ENCODE measurements around the gene JADE2.
"Not testable (repeated sequence)": the region's sequence is repeated elsewhere in the genome, so short reads cannot be mapped to it uniquely, and the experiment has no call there.

JADE2 gene

DNA sequence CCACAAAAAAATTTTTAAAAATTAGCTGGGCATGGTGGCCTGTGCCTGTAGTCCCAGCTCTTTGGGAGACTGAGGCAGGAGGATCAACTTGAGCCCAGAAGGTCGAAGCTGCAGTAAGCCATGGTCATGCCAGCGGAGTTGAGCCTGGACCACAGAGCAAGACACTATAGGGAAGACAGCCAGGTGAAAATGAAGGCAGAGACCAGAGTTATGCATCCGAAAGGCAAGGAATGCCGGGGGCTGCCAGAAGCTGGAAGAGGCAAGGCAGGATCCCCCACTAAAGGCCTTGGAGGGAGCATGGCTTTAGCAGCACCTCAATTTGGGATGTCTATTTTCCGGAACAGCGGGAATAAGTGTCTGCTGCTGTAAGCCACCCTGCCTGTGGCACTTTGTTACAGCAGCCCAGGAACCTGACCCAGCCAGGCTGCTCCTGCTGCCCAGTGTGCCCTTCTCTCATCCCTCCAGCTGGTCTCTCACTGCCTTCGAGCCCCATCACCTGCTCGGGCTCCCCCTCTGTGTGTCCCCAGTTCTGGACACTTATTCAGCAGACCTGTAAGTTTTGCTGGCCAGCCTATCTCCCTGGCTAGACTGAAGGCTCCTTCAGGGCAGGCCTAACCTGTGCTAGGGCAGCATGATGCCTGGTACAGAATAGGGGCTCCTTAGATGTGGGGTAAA is 16.8 kb upstream of the JADE2 start:
- no peak for DNase-seq

GRCh38 chr5:134509308-134510040 is 16.0 kb upstream of the JADE2 start:
- DNase-seq, result no peak

DNA sequence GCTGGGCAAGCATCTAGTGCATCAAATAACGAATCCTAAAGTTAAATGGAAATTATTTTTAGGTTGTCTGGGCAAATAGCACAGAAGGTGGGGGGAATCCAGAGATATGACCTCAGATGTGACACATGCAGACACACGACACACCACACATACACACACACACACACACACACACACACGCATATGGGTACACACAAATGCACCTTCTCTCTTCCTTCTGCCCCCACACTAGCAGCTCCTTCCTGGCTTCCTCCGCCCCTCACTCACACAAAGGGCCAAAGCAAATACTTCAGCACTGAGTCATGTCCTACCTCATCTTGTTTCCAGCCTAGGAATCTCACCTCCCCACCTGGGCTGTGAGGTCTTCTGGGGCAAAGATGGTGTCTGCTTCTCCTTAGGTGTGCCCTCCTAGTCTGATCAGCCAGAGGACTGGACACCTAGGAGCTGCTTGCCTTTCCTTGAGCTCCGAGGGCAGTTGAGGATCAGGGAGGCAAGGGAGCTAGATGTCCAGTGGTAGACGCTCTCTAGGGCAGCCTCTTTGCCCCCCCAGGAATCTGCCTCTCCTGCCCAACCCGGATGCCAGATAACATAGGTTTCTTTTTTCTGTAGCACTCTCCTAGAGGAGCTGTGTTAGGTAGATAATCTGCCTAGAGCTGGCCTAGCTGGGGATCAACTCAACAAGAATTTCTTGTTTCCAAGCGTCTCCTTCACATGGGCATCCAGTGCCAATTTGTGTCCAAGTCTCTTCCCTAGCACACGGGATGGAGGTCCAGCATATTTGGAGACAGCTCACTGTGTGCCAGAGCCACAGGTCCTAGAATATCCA is 14.3 kb upstream of the JADE2 start:
- peak; percentile 49 to 54 for DNase-seq

DNA sequence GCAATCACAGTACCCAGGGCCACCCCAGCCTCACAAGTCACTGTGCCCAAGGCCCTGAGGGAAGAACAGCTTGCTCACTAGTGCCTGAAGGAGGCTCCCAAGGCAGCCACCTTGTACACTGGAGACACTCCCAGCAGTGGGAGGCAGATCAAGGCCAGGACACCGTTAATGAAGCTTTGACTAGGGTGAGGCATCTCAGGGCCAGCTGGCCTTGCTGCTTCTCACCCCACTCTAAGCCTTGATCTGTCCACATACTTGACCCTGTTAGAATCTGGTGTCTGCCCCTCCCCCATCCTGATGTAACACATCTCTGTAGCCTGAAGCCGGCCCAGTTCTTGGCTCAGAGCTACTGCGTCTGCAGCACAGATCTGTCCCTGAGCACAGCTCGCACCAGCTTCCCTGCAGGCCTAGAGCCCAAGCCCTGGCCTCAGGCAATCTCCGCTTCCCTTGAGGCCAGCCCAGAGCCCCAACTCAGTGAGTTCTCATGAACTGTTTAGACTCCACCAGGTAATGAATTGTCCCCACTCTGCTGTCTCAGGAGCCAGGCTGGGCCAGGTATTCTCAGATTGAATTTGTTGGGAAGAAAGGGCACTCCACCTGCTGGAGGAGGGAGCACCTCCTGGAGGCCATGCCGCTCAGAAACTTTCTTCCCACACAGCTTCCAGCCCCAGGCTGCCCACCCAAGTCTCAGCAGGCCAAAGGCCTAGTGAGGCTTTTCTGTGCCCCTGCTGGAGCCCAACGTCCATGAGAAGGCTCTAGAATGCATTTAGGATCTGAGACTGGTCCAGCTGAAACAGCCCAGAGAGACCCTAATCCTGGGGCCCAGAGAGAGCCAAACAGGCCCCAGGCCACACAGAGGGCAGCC is 13.4 kb upstream of the JADE2 start:
- no peak for DNase-seq

DNA sequence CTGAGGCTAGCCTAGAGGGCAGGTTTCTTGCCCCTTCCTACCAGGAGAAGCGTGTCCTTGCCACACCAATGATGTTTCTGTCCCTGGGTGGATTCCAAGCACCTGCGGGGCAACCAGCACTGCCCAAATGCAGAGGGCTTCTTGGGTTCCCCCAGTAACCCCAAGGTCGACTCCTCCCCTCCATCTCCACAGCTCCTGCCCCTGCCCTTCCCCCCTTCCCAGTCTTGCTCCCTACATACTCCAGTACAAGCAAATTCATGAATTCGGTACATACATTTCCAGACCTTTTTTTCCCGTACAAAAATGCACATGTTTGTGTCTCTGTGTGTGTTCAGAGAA is 12.8 kb upstream of the JADE2 start:
- no peak for DNase-seq

DNA sequence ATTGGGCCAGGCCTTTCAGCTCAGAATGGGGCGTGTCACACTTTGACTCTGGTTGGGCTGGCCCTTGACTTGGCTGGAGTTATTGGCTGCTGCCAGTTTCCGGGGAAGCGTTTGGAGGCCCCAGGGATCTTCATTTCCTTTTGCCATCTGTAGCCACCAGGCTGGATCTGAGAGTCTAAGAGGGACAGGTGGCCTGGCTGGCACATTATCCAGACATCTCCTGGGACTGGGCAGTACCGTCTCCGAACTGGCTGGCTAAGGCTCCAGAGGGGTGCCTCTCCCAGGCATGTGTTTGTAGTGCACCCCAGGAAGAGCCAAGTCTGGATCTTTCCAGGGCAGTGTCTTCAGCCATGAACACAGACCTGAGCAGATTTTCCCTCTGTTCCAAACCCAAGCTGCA is 9.7 kb upstream of the JADE2 start:
- DNase-seq, result no peak

DNA sequence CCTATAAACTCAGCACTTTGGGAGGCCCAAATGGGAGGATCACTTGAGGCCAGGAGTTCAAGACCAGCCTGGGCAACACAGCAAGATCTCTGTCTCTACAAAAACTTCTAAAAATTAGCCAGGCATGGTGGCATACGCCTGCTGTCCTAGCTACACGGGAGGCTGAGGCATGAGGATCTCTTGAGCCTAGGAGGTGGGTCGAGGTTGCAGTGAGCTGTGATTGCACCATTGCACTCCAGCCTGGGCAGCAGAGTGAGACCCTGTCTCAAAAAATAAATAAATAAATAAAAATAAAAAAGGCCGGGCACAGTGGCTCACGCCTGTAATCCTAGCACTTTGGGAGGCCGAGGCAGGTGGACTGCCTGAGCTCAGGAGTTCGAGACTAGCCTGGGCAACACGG is 8.5 kb upstream of the JADE2 start:
- DNase-seq, result not testable (repeated sequence)

- no peak for DNase-seq
These were observed 7.9 kb upstream of the JADE2 start for GRCh38 chr5:134517553-134517952.

- DNase-seq, result no peak
These were observed 5.5 kb upstream of the JADE2 start for GRCh38 chr5:134519989-134520388.

DNA sequence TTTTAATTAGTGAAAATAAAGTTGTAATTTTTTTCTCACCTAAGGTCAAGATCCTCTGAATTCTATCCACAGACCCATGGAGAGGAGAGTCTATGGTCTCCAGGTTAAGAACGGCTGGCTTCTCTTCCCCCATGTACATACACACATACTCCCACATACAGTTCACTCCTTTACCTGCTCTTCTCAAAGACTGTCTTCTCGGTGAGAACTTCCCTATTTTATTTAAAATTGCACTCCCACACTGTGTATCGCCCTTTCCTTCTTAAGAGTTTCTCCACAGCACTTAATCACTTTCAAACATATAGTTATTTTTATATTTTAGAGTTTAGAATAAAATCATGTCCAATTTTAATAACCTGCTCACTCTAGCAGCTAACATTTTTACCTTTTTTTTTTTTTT is 3.6 kb upstream of the JADE2 start:
- no peak for DNase-seq

- DNase-seq, result no peak
These were observed 1.8 kb upstream of the JADE2 start for GRCh38 chr5:134523543-134524271.

- DNase-seq, result peak; percentile 52 to 56
These were observed 1.1 kb upstream of the JADE2 start for GRCh38 chr5:134524272-134524825.

- peak; percentile 42 to 45 for DNase-seq
These were observed 413 bp downstream of the JADE2 start for GRCh38 chr5:134525683-134526482.

DNA sequence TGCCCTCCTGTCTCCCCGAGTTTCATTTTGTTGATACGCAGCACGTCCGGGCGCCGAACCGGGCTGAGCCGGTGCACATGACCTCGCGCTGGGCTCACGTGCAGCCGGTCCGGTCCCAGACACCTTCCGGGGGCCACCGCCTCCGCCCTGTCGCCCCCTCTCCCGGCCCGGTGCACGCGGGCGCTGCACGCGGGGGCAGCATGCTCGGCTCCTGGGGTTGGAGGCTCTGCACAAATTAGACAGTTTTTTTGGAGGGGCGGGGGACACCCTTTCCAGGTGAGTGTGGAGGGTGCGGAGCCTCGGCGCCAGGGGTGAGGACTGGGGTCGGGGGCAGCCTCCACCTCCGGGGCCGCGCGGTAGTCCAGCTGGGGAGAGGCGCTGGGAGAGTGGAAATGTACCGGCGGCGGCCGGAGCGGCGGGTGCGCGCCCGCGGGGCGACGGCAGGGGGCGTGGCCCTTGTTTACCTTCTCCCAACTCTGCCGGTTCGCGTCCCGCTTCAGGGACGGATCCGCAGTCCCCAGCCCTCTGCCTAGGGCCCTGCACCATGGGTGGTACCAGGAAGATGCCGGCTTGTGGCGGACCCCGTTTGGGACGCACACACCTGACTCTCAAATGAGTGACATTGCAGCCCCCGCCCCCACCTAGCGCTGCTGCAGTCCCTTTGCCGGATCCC is 1.1 kb downstream of the JADE2 start:
- peak; percentile 68 to 75 for DNase-seq

DNA sequence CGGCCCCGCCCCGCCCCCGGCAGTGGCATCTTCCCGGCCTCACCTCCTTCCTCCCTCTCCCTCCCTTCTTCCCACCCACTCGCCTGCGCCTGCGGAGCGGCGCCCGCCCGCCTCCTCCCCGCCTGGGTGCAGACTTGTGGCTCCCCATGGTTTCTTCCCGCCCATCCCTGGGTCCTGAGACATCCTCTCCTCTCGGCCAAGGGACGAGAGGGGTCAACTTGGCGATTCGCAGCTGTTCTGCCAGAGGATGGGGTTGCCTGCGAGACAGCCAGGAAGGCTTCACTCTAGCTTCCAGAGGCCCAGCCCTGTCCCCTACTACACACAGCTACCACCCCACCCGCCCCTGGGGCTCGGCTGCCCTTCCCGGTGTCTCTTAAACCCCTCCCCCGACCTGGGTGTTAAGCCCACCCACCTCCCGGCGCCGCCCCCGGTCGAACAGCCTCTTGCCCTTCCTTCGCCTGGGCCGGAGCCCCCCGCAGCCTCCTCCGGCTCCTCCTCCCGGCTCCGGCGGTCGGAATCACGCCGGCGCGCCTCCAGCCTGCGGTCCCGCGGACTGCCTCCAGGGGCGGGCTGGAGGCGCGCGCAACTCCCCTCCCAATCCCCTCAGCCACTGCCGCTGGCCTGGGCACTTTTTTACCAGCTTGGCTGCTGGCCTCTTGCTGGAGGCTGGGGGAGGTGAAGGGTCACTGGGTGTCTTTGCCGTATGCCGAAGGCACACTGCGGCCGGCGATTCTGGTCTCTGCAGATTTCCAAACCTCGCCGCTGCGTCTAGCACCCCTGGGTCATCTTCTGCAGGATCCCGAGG is 1.9 kb downstream of the JADE2 start:
- peak; percentile 72 to 74 for DNase-seq

DNA sequence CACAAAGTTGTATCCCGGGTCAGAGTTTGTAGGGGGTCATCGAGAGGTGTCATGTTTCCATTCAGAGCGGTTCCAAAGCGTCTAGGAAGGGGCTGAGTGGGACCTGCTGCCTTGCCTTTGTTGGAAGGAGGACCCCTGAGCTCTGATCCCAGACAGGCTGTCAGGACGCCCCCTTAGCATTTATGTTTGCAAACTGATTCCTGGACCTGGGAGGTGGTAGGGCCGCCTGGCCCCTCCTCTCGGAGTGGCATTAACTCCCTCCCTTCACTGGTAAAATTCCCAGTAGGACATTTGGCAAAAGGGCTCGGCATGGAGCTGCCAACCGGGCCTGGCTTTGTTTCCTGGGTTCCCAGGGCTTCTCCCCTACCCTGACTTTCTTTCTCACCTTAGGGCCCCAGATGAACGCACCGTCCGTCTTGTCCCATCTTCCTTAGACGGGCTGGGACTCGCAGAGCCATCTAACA is 2.5 kb downstream of the JADE2 start:
- no peak for DNase-seq

- DNase-seq, result no peak
These were observed 3.1 kb downstream of the JADE2 start for GRCh38 chr5:134528556-134528955.

DNA sequence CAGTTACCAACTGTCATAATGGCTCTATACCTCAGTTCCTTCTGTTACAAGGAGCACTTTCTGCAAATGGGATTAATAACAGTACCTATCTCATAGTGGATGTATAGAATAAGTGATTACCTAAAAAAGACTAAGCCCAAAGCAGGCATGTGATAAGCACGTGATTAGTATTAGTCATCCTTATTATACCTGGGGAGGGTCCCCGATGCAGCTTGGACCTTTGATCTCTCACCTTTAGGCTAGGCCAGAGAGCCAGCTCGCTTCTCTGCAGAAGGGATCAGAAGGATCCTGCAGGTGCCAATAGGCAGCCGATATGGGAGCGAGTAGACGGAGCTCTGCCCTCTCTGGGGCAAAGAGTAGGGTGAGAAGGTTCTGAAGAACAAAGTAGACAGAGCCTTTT is 4.0 kb downstream of the JADE2 start:
- no peak for DNase-seq

Measured in stimulated activated CD4-positive, alpha-beta T cell treated with anti-CD3 and anti-CD28 coated beads, Interleukin-2, amount 100 ng/mL, for 48 hours (primary cell).